OCI-LY1 (cell line): ENCODE results near the gene ZP3.
"Not testable (repeated sequence)": the region's sequence is repeated elsewhere in the genome, so short reads cannot be mapped to it uniquely, and the experiment has no call there.

Experiments used
- H2AFZ ChIP-seq: fragments of 200-600 bp; sonication (generic), shearing (Covaris generic); 2 replicates; pipeline ENCODE4 v1.6.0; 2014; ENCODE audit warnings: antibody characterized with exemption, mild to moderate bottlenecking, low read length
- H3F3A ChIP-seq: fragments of 200-600 bp; sonication (generic), shearing (Covaris generic); 2 replicates; pipeline ENCODE4 v1.6.0; 2014; ENCODE audit warnings: mild to moderate bottlenecking, antibody characterized with exemption, low read length, moderate library complexity; ENCODE audit not compliant: insufficient read depth
- H3K27ac ChIP-seq: fragments of 200-600 bp; sonication (generic); 2 replicates; pipeline ENCODE4 v1.5.1; 2014; ENCODE audit warnings: low read length, mixed run types, mild to moderate bottlenecking, low read depth; ENCODE audit not compliant: poor library complexity, severe bottlenecking
- H3K27me3 ChIP-seq: fragments of 200-600 bp; sonication (generic); 2 replicates; pipeline ENCODE4 v1.6.0; 2014; ENCODE audit warnings: antibody characterized with exemption, mild to moderate bottlenecking, low read length, moderate library complexity; ENCODE audit not compliant: insufficient read depth
- H3K36me3 ChIP-seq: fragments of 200-600 bp; sonication (generic); 2 replicates; pipeline ENCODE4 v1.6.1; 2014; ENCODE audit warnings: mild to moderate bottlenecking, antibody characterized with exemption, low read length, moderate library complexity, mixed read lengths; ENCODE audit not compliant: insufficient read depth
- H3K4me1 ChIP-seq: fragments of 200-600 bp; sonication (generic); 2 replicates; pipeline ENCODE4 v1.5.1; 2014; ENCODE audit warnings: mild to moderate bottlenecking, low read length, moderate library complexity; ENCODE audit not compliant: insufficient read depth, severe bottlenecking
- H3K4me2 ChIP-seq: fragments of 200-600 bp; sonication (generic), shearing (Covaris generic); 2 replicates; pipeline ENCODE4 v1.6.1; 2014; ENCODE audit warnings: low read length
- H3K4me3 ChIP-seq: fragments of 200-600 bp; sonication (generic); 2 replicates; pipeline ENCODE4 v1.5.1; 2014; ENCODE audit warnings: low read length, low read depth, mild to moderate bottlenecking, mixed read lengths; ENCODE audit not compliant: poor library complexity, severe bottlenecking
- H3K79me2 ChIP-seq: fragments of 200-600 bp; shearing (Covaris generic); 2 replicates; pipeline ENCODE4 v1.6.1; 2016; ENCODE audit warnings: mixed run types, low read length, mixed read lengths; ENCODE audit not compliant: insufficient read depth
- H3K9ac ChIP-seq: fragments of 200-600 bp; sonication (generic), shearing (Covaris generic); 2 replicates; pipeline ENCODE4 v1.6.1; 2014; ENCODE audit warnings: mild to moderate bottlenecking, low read length, mixed read lengths
- H3K9me2 ChIP-seq: fragments of 200-600 bp; sonication (generic), shearing (Covaris generic); 2 replicates; pipeline ENCODE4 v1.6.1; 2014; ENCODE audit warnings: low read depth, mild to moderate bottlenecking, low read length, mixed read lengths
- H3K9me3 ChIP-seq: fragments of 200-600 bp; shearing (Covaris generic); 2 replicates; pipeline ENCODE4 v1.6.1; 2014; ENCODE audit warnings: low read length, mixed read lengths
- H4K20me1 ChIP-seq: fragments of 200-600 bp; sonication (generic), shearing (Covaris generic); 2 replicates; pipeline ENCODE4 v1.6.0; 2016; ENCODE audit warnings: mild to moderate bottlenecking, low read length; ENCODE audit not compliant: insufficient read depth
- CTCF ChIP-seq: fragments of 200-600 bp; sonication (generic), shearing (Covaris generic); IDR thresholded peaks from 2 replicates; pipeline ENCODE4 v1.5.1; 2017; ENCODE audit warnings: mild to moderate bottlenecking, antibody characterized with exemption, low read length, moderate library complexity, mixed read lengths
- EZH2 ChIP-seq: fragments of 200-600 bp; sonication (generic), shearing (Covaris generic); IDR thresholded peaks from 2 replicates; pipeline ENCODE4 v1.8.0; 2017; ENCODE audit warnings: borderline replicate concordance, mixed run types, mild to moderate bottlenecking, antibody characterized with exemption, low read length, moderate library complexity, mixed read lengths

The ZP3 gene

GRCh38 chr7:76393116-76394031 is 31.4 kb upstream of the ZP3 start:
- H3K4me1 ChIP-seq: peaks cover 43% of the 10 kb centered on the region

GRCh38 chr7:76394957-76395356 is 29.8 kb upstream of the ZP3 start:
- Histone ChIP-seq H4K20me1 (no peaks in the 10 kb centered on the region), H3K79me2 (no peaks in the 10 kb centered on the region), H3K27me3 (no peaks in the 10 kb centered on the region), H3K9me2 (no peaks in the 10 kb centered on the region), H3K9me3 (no peaks in the 10 kb centered on the region), H2AFZ (no peak overlapping the region), H3K27ac (no peak overlapping the region), H3K36me3 (no peaks in the 10 kb centered on the region), H3K4me1 (peaks cover 30% of the 10 kb centered on the region), H3K4me2 (no peak overlapping the region), H3K4me3 (no peak overlapping the region), H3K9ac (no peak overlapping the region), H3F3A (no peaks in the 10 kb centered on the region)
- TF ChIP-seq EZH2 (no peak), CTCF (no peak)

More at GRCh38 chr7:76393116-76394031, 31.4 kb upstream of the ZP3 start:
- H3K27ac ChIP-seq: no peak overlapping the region
- no peaks in the 10 kb centered on the region for H3F3A ChIP-seq
- peak overlapping the region; percentile 86 for H3K9ac ChIP-seq
- H3K36me3 ChIP-seq: no peaks in the 10 kb centered on the region
- peak overlapping the region; percentile 96 for H3K4me2 ChIP-seq
- 0 out of 2 replicates have a peak overlapping the region, but pooled peaks have one; percentile 6 for H2AFZ ChIP-seq
- TF ChIP-seq CTCF: peak; percentile 13
- TF ChIP-seq EZH2: no peak
- H3K4me3 ChIP-seq: peak overlapping the region; percentile 74
- no peaks in the 10 kb centered on the region for H3K27me3 ChIP-seq
- H4K20me1 ChIP-seq: no peaks in the 10 kb centered on the region
- H3K9me3 ChIP-seq: no peaks in the 10 kb centered on the region
- H3K79me2 ChIP-seq: no peaks in the 10 kb centered on the region
- no peaks in the 10 kb centered on the region for H3K9me2 ChIP-seq

GRCh38 chr7:76395605-76395964 is 29.2 kb upstream of the ZP3 start:
- not testable (repeated sequence) for H3K36me3 ChIP-seq, H3K79me2 ChIP-seq, H3K9me2 ChIP-seq, H3K27me3 ChIP-seq, H4K20me1 ChIP-seq, H3K27ac ChIP-seq, H3K9me3 ChIP-seq, H2AFZ ChIP-seq, H3K9ac ChIP-seq, H3F3A ChIP-seq, H3K4me3 ChIP-seq, H3K4me2 ChIP-seq
- peaks cover 30% of the 10 kb centered on the region for H3K4me1 ChIP-seq
